ENCODE measurements around the gene RXRG.

Gene RXRG

GRCh38 chr1:165426745-165427144 is 18.2 kb downstream of the RXRG start:
- DNase-seq (ENCODE audit: low read depth), result no peak
- no peak overlapping the region for H3K4me3 ChIP-seq (ENCODE audit: low read length)
- TF ChIP-seq CTCF (conservative IDR thresholded peaks at IDR 0.05; ENCODE audit: low read depth, low read length), result no peak

- TF ChIP-seq CTCF (conservative IDR thresholded peaks at IDR 0.05; ENCODE audit: low read depth, low read length), result no peak
- no peak for DNase-seq (ENCODE audit: low read depth)
- H3K4me3 ChIP-seq (ENCODE audit: low read length), result no peak overlapping the region
Observed at GRCh38 chr1:165425621-165426020, 19.3 kb downstream of the RXRG start.

GRCh38 chr1:165424454-165425216 is 20.3 kb downstream of the RXRG start:
- H3K4me3 ChIP-seq (ENCODE audit: low read length), result no peak overlapping the region
- TF ChIP-seq CTCF (conservative IDR thresholded peaks at IDR 0.05; ENCODE audit: low read depth, low read length), result no peak
- DNase-seq (ENCODE audit: low read depth), result no peak

GRCh38 chr1:165423136-165423535 is 21.8 kb downstream of the RXRG start:
- H3K4me3 ChIP-seq (ENCODE audit: low read length), result no peak overlapping the region
- TF ChIP-seq CTCF (conservative IDR thresholded peaks at IDR 0.05; ENCODE audit: low read depth, low read length), result no peak
- no peak for DNase-seq (ENCODE audit: low read depth)

GRCh38 chr1:165420655-165421054 is 24.3 kb downstream of the RXRG start:
- DNase-seq (ENCODE audit: low read depth), result no peak

GRCh38 chr1:165419839-165420238 is 25.1 kb downstream of the RXRG start:
- no peak for DNase-seq (ENCODE audit: low read depth)
- TF ChIP-seq CTCF (conservative IDR thresholded peaks at IDR 0.05; ENCODE audit: low read depth, low read length), result no peak
- no peak overlapping the region for H3K4me3 ChIP-seq (ENCODE audit: low read length)

More at GRCh38 chr1:165420655-165421054, 24.3 kb downstream of the RXRG start:
- H3K4me3 ChIP-seq (ENCODE audit: low read length), result no peak overlapping the region
- no peak for TF ChIP-seq CTCF (conservative IDR thresholded peaks at IDR 0.05; ENCODE audit: low read depth, low read length)

- TF ChIP-seq CTCF (conservative IDR thresholded peaks at IDR 0.05; ENCODE audit: low read depth, low read length), result no peak
- no peak for DNase-seq (ENCODE audit: low read depth)
- H3K4me3 ChIP-seq (ENCODE audit: low read length), result no peak overlapping the region
Observed at GRCh38 chr1:165418195-165418594, 26.7 kb downstream of the RXRG start.
